Activated CD4-positive, alpha-beta T cell treated with anti-CD3 and anti-CD28 coated beads for 24 hours (primary cell): ENCODE measurements around the gene ELL.
"Not testable (repeated sequence)": the region's sequence is repeated elsewhere in the genome, so short reads cannot be mapped to it uniquely, and the experiment has no call there.

ENCODE experiments used
- DNase-seq, 2 donors: peaks; one replicate each; pipeline ENCODE4 v3.0.0-alpha.2; 2020; ENCODE audit warnings: low read depth in 2 of 2

The ELL gene

DNA sequence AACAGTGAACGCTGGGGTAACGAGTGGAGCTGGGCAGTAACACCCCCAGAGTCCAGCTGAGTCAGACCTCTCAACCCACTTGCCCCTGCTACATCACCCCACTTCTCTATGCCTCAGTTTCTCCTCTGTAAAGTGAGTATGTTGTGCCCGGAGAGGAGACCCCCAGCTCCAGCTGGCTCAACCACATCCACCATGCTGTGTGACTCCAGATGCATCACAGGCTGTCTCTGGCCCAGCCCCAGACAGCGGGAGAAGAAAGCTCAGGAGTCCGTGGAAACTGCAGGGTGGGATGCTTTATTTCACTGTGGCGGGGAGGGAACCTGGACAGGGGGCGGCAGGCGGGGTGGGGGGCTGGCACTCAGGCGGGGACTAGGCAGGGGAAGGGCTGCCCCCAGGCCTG is 9.6 kb upstream of the ELL start:
- no peak for DNase-seq

DNA sequence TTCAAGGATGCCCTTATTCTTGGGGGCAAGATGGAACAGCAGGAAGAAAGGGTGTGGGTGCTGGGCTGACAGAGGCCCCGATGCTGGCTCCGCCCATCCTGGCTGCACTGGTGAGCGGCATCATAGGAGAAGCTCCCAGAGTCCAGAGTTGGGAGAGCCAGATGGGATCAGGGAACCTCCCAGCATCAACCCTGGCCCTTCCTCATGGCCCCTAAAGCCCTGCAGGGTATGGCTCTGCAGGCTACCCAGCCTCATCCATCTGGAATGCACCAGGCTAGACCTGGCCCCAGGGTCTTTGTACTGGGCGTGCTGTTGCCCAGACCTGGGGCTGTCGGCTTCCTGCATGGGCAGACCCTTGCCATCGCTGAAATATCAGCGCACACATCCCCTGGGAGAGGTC is 7.9 kb upstream of the ELL start:
- no peak for DNase-seq

- DNase-seq: no peak
Measured at GRCh38 chr19:18526316-18526715, 4.4 kb upstream of the ELL start.

- no peak for DNase-seq
Measured at GRCh38 chr19:18523841-18524240, 2.0 kb upstream of the ELL start.

GRCh38 chr19:18522862-18523440 is 1.1 kb upstream of the ELL start:
- not testable (repeated sequence) for DNase-seq

DNA sequence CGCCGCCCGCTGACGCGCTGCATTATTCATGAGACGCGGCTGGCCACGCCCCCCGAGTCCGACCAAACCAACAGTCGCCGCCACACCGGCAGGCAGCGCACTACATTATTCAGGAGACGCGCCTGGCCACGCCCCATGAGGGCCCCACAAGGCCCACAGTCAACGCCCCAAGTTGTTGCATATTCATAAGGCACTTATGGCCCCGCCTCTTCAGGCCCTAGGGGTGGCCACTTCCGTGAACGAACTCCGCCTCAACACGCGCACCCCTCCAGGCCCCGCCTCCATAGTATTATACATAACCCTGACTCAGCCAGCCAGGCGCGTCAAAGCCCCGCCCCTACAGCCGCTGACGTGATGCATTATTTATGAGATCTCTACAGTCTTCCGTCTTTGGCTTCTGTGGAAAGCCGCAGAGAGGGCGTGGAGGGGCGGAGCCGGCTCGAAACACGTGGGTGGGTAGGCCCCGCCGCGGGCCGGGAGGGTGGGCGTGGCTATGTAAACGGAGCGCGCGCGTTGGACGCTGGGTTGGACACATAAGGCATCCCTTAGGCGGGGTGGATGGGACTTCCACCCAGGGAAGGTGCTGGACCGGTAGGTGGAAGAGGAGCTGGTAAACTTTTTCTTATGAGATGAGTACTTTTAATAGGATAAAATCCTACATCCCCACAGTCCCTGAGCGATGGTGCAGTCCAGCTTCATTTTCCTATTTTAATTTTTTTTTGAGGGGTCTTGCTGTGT is 423 bp upstream of the ELL start:
- DNase-seq: peak; percentile 100

GRCh38 chr19:18520848-18521691 is 800 bp downstream of the ELL start:
- DNase-seq: no peak

DNA sequence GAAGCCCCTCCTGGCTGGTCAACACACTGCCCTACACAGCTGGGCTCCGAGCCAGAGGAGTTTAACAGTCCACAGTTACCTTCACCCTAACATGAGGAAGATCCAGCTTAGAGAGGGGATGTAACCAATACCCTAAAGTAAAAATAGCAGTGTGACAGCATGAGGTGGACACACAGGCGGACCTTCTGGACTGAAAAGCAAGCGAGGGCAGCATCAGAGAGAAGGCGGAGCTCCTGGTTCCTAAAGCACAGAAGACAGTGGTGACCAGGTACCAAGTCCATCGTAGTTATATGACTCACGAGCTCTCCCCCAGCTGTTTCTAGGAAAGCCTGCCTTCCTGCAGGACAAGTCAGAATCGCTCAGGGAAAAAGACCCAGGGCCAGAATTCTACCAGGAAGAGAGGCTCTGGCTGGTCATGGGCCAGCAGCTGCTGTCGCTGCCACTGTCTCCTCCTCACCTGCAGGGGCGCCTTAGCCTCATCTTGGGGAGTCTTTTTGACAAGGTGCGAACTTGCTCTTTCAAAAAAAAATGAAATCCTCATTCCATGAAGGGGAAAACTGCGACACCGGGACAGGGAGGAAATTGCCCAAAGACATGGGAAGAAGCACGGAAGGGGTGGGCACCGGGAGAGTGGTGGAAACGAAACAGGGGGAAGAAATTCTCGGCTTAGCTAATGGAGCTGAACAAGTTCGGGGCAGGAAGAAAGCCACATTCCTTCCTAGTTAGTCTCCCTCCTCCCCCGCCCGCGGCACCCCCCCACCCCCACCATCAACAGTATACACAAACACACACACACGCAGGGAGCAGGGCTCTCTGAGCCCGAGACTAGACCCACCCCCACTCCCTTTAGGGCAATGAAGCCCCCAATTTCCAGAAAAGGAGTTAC is 1.7 kb downstream of the ELL start:
- peak in 1 of 2 donors; percentile 52 for DNase-seq

DNA sequence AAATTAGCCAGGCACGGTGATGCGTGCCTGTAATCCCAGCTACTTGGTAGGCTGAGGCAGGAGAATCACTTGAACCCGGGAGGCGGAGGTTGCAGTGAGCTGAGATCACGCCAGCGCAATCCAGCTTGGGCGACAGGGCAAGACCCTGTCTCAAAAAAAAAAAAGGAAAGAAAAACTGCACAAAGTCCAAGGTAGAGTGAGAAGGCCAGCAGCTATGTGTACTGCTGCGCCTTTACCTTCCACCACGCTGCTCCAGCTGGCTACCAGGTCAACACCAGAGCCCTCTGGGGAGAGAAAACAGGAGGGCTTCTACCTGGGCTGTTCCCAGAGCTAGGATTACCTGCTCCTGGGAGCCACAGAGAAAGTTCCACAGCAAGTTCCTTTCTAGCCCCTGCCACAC is 3.2 kb downstream of the ELL start:
- no peak for DNase-seq

DNA sequence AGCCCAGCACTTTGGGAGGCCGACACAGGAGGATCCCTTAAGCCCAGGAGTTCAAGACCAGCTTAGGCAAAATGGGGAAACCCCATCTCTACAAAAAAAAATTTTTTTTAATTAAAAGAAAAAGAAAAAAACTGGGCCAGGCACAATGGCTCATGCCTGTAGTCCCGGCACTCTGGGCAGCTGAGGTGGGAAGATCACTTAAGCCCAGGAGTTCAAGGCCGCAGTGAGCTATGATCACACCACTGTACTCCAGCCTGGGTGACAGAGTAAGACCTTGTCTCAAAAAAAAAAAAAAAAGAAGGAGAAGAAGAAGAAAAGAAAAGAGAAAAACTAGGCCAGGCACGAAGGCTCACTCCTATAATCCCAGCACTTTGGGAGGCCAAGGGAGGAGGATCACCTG is 4.3 kb downstream of the ELL start:
- no peak for DNase-seq

- DNase-seq: no peak
Measured at GRCh38 chr19:18515959-18516358, 5.9 kb downstream of the ELL start.

DNA sequence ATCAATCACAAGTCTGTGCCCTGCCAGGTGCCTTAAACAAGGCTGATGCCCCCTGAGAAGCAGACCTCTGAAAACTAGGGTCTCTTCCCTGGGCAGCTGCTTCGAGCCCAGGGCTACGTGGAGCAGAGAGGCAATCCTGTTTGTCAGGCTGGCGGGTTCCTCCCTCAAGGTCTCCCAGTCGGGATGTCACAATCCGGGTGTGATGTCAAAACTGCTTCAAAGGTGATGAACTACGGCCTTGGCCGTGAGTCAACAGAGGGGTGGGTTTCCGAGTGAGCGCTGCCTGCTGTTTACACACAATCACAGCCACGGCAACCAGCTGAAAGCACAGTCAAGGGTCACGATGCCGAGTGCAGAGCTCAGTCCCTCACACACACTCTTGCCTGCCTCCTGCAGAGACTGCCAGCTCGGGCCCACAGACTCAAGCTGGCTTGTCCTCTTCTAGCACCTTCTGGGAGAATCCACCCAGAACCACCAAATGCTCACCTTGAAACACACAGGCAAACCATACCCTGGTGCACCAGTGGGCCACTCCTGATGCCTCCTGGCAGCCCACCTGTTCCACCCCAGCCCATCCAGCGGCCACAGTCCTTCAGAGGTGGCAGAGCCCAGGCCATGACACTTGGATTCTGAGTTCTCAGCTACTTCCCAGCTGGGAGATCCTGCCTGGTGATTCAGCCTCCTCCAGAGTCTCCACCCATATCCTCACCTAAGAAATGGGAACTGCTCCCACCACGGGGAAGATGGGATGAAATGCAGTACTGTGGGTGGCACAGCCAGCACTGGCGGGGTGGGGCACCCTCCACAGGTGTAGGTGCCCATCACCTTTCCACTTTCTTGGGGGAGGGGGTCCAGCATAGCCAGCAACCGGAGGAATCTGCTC is 6.8 kb downstream of the ELL start:
- DNase-seq: no peak

- no peak for DNase-seq
Measured at GRCh38 chr19:18513868-18514267, 8.0 kb downstream of the ELL start.

- DNase-seq: no peak
Measured at GRCh38 chr19:18510216-18510615, 11.7 kb downstream of the ELL start.

DNA sequence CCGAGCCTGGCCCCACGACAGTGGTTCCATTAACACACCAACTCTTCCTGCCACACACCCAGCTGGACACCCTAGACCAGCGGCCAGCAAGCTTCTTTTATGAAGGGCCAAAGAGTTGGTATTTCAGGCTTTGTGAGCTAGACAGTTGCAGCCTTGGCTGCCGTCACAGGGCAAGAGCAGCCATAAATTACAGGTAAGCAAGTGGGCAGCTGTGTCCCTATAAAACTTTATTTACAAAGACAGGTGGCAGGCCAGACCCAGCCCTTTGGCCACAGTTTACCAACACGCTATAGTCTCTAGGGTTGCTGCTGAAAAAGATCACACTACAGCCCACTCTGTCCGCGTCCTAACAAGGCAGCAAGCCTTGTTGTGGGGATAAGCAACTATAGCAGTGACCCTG is 13.3 kb downstream of the ELL start:
- DNase-seq: no peak

- no peak for DNase-seq
Measured at GRCh38 chr19:18507727-18508440, 14.0 kb downstream of the ELL start.

- no peak for DNase-seq
Measured at GRCh38 chr19:18507021-18507726, 14.7 kb downstream of the ELL start.

DNA sequence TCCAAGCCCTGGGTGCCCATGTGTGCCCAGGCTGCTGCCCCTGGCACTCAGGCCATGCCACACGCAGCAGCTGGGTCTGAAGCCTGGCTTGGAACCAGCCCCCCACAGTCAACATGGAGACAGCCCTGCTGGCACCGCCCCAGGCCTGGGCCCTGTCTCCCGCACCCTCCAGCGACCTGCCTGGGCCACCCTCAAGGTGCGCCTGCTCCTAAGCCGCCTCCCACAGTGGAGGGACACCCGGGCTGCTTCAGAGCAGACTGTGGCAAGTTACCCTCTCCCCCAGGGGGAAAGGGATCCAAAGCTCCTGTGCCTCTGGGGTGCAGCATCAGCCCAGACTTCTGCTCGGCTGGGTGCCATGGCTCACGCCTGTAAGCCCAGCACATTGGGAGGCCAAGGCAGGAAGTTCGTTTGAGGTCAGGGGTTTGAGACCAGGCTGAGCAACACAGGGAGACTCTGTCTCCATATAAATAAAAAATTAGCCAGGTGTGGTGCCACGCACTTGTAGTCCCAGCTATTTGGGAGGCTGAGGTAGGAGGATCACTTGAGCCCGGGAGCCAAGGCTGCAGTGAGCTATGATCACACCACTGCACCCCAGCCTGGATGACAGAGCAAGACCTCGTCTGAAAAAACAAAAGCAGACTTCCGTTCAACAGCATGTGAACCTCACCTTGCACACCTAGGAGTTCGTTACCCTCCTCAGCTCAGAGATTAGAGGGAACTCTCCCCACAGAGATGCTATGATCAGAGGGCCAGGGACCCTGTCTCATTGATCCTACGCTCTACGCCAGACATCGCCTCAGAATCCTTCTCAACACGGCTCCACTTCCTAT is 15.6 kb downstream of the ELL start:
- no peak for DNase-seq
